K562 (cell line): ENCODE data around the gene CSK. TPM values are rescaled to one million over a fixed set of nuclear protein-coding genes. Genes with fewer than 3 reads are reported as not detected.
A peak's percentile ranks its signal among the peaks of the same experiment; 100 is the strongest.

Experiments used
- ATAC-seq: fragments of 200-7000 bp; cut with Tn5 transposase; 3 replicates; pipeline ENCODE4 v1.9.1; 2020; ENCODE audit warnings: moderate library complexity
- Bru-seq: library from RNA; stranded (reverse); fragments of 400-500 nt; gene quantifications from one replicate; lab custom pipeline; 2021; lab: Mats Ljungman, UMichigan
- BruChase-seq, 2 experiments: library from RNA; stranded (reverse); fragments of 400-500 nt; gene quantifications; one replicate each; lab custom pipeline; 2021; lab: Mats Ljungman, UMichigan
- BruUV-seq: library from RNA; stranded (reverse); fragments of 400-500 nt; replicated peaks from 2 replicates; lab custom pipeline; 2021; lab: Mats Ljungman, UMichigan
- CTCF ChIA-PET: fragments of 300-600 bp; formaldehyde crosslinking; extraction: SDS; loops from one replicate; lab custom pipeline; 2021; ENCODE audit warnings: low intra/inter-chr PET ratio; lab: Yijun Ruan, JAX
- POLR2A ChIA-PET: fragments of 300-600, 350-650 bp; sonication (Branson Sonifier 250); formaldehyde crosslinking; extraction: SDS; loops from one replicate; lab custom pipeline; 2021; ENCODE audit warnings: antibody characterized with exemption, inconsistent platforms; lab: Yijun Ruan, JAX
- DNase-seq, 4 experiments: peaks; one replicate each; pipeline versions ENCODE4 v3.0.0 to v3.0.0-alpha.2; 2011 to 2018; ENCODE audit warnings: low spot score in 3 of 4, mixed read lengths in 3 of 4; ENCODE audit errors: extremely low read depth in 1 of 4
- FAIRE-seq: peaks from 2 replicates; lab custom pipeline; 2011; peaks lifted over from hg19 to GRCh38; lab: Jason Lieb, UNC
- H2AFZ ChIP-seq: 2 replicates; pipeline ENCODE4 v1.6.0; 2011; ENCODE audit warnings: low read depth, low read length, control low read depth, inconsistent platforms
- H3K27ac ChIP-seq: fragments of 200-600 bp; 3 replicates; pipeline ENCODE4 v1.8.0; 2011; ENCODE audit warnings: low read depth, mild to moderate bottlenecking, control low read depth, inconsistent platforms, low read length, moderate library complexity, mixed read lengths; ENCODE audit errors: extremely low read depth
- H3K27me3 ChIP-seq, 2 experiments: fragments of 300-600 bp in 1 of 2; 2 replicates in 1 of 2; 3 replicates in 1 of 2; pipeline versions ENCODE4 v1.6.0 to v1.8.0; 2011; ENCODE audit warnings: inconsistent platforms in 2 of 2, low read length in 2 of 2, mild to moderate bottlenecking in 1 of 2, mixed read lengths in 1 of 2, moderate library complexity in 1 of 2; ENCODE audit not compliant: control insufficient read depth in 2 of 2, insufficient read depth in 2 of 2
- H3K36me3 ChIP-seq: fragments of 300-600 bp; 3 replicates; pipeline ENCODE4 v1.8.0; 2011; ENCODE audit warnings: mild to moderate bottlenecking, low read length, inconsistent platforms; ENCODE audit not compliant: control insufficient read depth, insufficient read depth
- H3K4me1 ChIP-seq, 2 experiments: fragments of 200-600 bp in 1 of 2; replicated peaks in 1 of 2; 2 replicates in 1 of 2; 3 replicates in 1 of 2; pipeline versions ENCODE4 v1.5.1 to v1.8.0; 2011; ENCODE audit warnings: inconsistent platforms in 2 of 2, low read length in 2 of 2, mild to moderate bottlenecking in 1 of 2, mixed read lengths in 1 of 2, moderate library complexity in 1 of 2; ENCODE audit not compliant: control insufficient read depth in 2 of 2, insufficient read depth in 2 of 2
- H3K4me2 ChIP-seq: 2 replicates; pipeline ENCODE4 v1.6.1; 2011; ENCODE audit warnings: low read length, control low read depth, inconsistent platforms, mixed read lengths; ENCODE audit not compliant: insufficient read depth
- H3K4me3 ChIP-seq: fragments of 200-600 bp; sonication (generic), shearing (Covaris generic); 2 replicates; pipeline ENCODE4 v1.5.1; 2016; ENCODE audit warnings: control low read depth, inconsistent platforms
- H3K79me2 ChIP-seq: fragments of 200-600 bp; 3 replicates; pipeline ENCODE4 v1.8.0; 2011; ENCODE audit warnings: low read length, inconsistent platforms; ENCODE audit not compliant: control insufficient read depth, insufficient read depth
- H3K9ac ChIP-seq, 2 experiments: 2 replicates each; pipeline versions ENCODE4 v1.6.0 to v1.6.1; 2011; ENCODE audit warnings: low read depth in 2 of 2, low read length in 2 of 2, control low read depth in 1 of 2, inconsistent platforms in 1 of 2, mild to moderate bottlenecking in 1 of 2, mixed read lengths in 1 of 2; ENCODE audit not compliant: insufficient read depth in 1 of 2
- H3K9me1 ChIP-seq: one replicate; pipeline ENCODE4 v1.6.0; 2011; ENCODE audit warnings: inconsistent platforms, mild to moderate bottlenecking, low read length, moderate library complexity; ENCODE audit not compliant: control insufficient read depth, insufficient read depth
- H3K9me3 ChIP-seq: replicated peaks from 2 replicates; pipeline ENCODE4 v1.5.1; 2011; ENCODE audit warnings: low read depth, low read length, inconsistent platforms; ENCODE audit not compliant: control insufficient read depth, insufficient read depth
- H4K20me1 ChIP-seq: replicated peaks from 2 replicates; pipeline ENCODE4 v1.6.1; 2011; ENCODE audit warnings: low read length, inconsistent platforms, mixed read lengths; ENCODE audit not compliant: control insufficient read depth, insufficient read depth
- BCOR ChIP-seq: fragments of 450-650 bp; IDR thresholded peaks from 2 replicates; pipeline ENCODE4 v1.6.1; 2016
- BRD4 ChIP-seq: fragments of 200-600 bp; sonication (generic); IDR thresholded peaks from 2 replicates; pipeline ENCODE4 v1.6.1; 2017; ENCODE audit warnings: inconsistent platforms
- FOXJ3 ChIP-seq: sonication (generic); formaldehyde crosslinking; IDR thresholded peaks from 2 replicates; pipeline ENCODE4 v1.4.0; 2020; ENCODE audit warnings: mild to moderate bottlenecking, missing genetic modification reagents
- GABPA ChIP-seq: fragments of 200-800 bp; sonication (Bioruptor generic); conservative IDR thresholded peaks from 2 replicates; pipeline ENCODE4 v1.6.1; 2016; ENCODE audit warnings: low read depth, missing genetic modification characterization, missing compliant biosample characterization
- KDM1A ChIP-seq, 2 experiments: fragments of 450-650 bp; IDR thresholded peaks; 2 replicates each; pipeline ENCODE4 v1.6.1; 2016; ENCODE audit warnings: mild to moderate bottlenecking in 2 of 2
- RFX1 ChIP-seq: fragments of 450-650 bp; IDR thresholded peaks from 2 replicates; pipeline ENCODE4 v1.6.1; 2016; ENCODE audit warnings: mild to moderate bottlenecking, moderate library complexity
- SIN3A ChIP-seq, 2 experiments: fragments of 150-350 bp in 1 of 2; IDR thresholded peaks; 2 replicates each; pipeline ENCODE4 v1.6.1; 2011 to 2016; ENCODE audit warnings: borderline replicate concordance in 2 of 2, low read depth in 2 of 2, low read length in 2 of 2, mild to moderate bottlenecking in 2 of 2, moderate library complexity in 2 of 2; ENCODE audit not compliant: control insufficient read depth in 1 of 2
- ZBTB5 ChIP-seq: fragments of 450-650 bp; IDR thresholded peaks from 2 replicates; pipeline ENCODE4 v1.6.1; 2017; ENCODE audit warnings: antibody characterized with exemption
- ZNF445 ChIP-seq: fragments of 250-450 bp; sonication (Bioruptor Pico); IDR thresholded peaks from 2 replicates; pipeline ENCODE4 v1.4.0; 2020; ENCODE audit warnings: low read depth, mild to moderate bottlenecking, moderate library complexity
- ZNF639 ChIP-seq, 2 experiments: fragments of 200-800 bp in 1 of 2; sonication (Bioruptor generic) in 1 of 2; sonication (generic) in 1 of 2; formaldehyde crosslinking in 1 of 2; IDR thresholded peaks in 1 of 2; conservative IDR thresholded peaks in 1 of 2; 2 replicates each; pipeline versions ENCODE4 v1.5.0 to v1.6.1; 2016 to 2020; ENCODE audit warnings: missing compliant biosample characterization in 1 of 2, missing genetic modification characterization in 1 of 2, missing genetic modification reagents in 1 of 2
- WGBS: fragments of 100-300 bp; shearing (Covaris generic); methylation state at CpG from one replicate; pipeline ENCODE4 v1.1.6; 2016; ENCODE audit warnings: low coverage, mixed read lengths; ENCODE audit not compliant: insufficient coverage; ENCODE audit errors: missing lambda C conversion rate; 5-methylcytosine and 5-hydroxymethylcytosine counted together
- in situ Hi-C: fragments of 300-500 bp; cut with MboI; formaldehyde crosslinking; loops from 4 replicates; pipeline ENCODE4 v1.15.0; 2018; ENCODE audit warnings: inconsistent platforms, mixed read lengths
- intact Hi-C: fragments of 100-400 bp; cut with micrococcal nuclease; formaldehyde crosslinking; loops from 2 replicates; pipeline ENCODE4 v1.14.2; 2022
- long read RNA-seq, 3 experiments: library from polyadenylated mRNA in 2 of 3; library from RNA in 1 of 3; unstranded in 2 of 3; stranded (forward) in 1 of 3; transcript quantifications; one replicate each; pipeline ENCODE4 v2.0.0, GENCODE V29; 2019 to 2022
- polyA minus RNA-seq, 3 experiments: library from RNA; depleted of rRNA, polyadenylated mRNA; stranded (reverse); fragments of >200 nt; gene quantifications; 2 replicates each; pipeline ENCODE4 v1.2.3, GENCODE V29; 2011
- polyA plus RNA-seq, 8 experiments: library from polyadenylated mRNA; depleted of rRNA in 4 of 8; stranded (reverse) in 5 of 8; unstranded in 3 of 8; fragments of >200 nt; fragmentation: Nextera tagmentation in 2 of 8; fragmentation: Illumina TruSeq in 1 of 8; extraction: Ambion mirVana in 2 of 8; extraction: Trizol in 1 of 8; gene quantifications; 2 replicates each; pipeline versions ENCODE4 v1.2.1 to v1.2.3, GENCODE V29; 2011 to 2014; ENCODE audit warnings: inconsistent platforms in 1 of 8, missing spikeins in 1 of 8
- total RNA-seq, 7 experiments: library from RNA; depleted of rRNA in 6 of 7; stranded (reverse); fragments of >200 nt in 6 of 7; fragmentation: Illumina TruSeq in 2 of 7; extraction: Trizol in 2 of 7; gene quantifications; 2 replicates each; pipeline versions ENCODE4 v1.2.1 to v1.2.3, GENCODE V29; 2011 to 2021; ENCODE audit warnings: low replicate concordance in 1 of 7

The CSK gene
- total RNA-seq (2011; cell fraction: chromatin; rRNA removed; ENCODE audit: low replicate concordance) = 52.2 and 176 TPM in 2 replicates
- 117 and 118 TPM in 2 replicates for total RNA-seq (2011; cell fraction: nucleolus; rRNA removed)
- total RNA-seq (2011; cell fraction: nucleoplasm; rRNA removed) = 62.6 and 63.9 TPM in 2 replicates
- total RNA-seq (2014; rRNA removed) (22.7 and 25.4 TPM in 2 replicates), total RNA-seq (2014; rRNA removed; fragmentation: Illumina TruSeq; extraction: Trizol) (9.2 and 13.8 TPM in 2 replicates), total RNA-seq (2015; rRNA removed; fragmentation: Illumina TruSeq; extraction: Trizol) (22.5 and 24.8 TPM in 2 replicates), total RNA-seq (2021) (108 and 112 TPM in 2 replicates), polyA plus RNA-seq (2011; rRNA removed) (17.2 and 21.5 TPM in 2 replicates), polyA plus RNA-seq (2014; fragmentation: Illumina TruSeq; extraction: Trizol) (63.0 and 74.3 TPM in 2 replicates), polyA plus RNA-seq (2014; fragmentation: Nextera tagmentation; extraction: Ambion mirVana) (1 to 10 TPM; 1.5 to 2.4 TPM), polyA plus RNA-seq (2014; rRNA removed) (32.6 and 41.5 TPM in 2 replicates), polyA minus RNA-seq (2011; rRNA and poly(A)+ RNA removed) (13.5 and 19.1 TPM in 2 replicates), Bru-seq, nascent RNA (percentile 76 among the genes with signal in this experiment), BruChase-seq, experiment 1, labeled RNA remaining after a 2-hour chase (percentile 77 among the genes with signal in this experiment), BruChase-seq, experiment 2, labeled RNA remaining after a 6-hour chase (percentile 74 among the genes with signal in this experiment)
- 16.6 and 23.4 TPM in 2 replicates for polyA plus RNA-seq (2011; cell fraction: cytosol; rRNA removed)
- 82.8 and 107 TPM in 2 replicates for polyA plus RNA-seq (2011; cell fraction: nucleus; rRNA removed)
- 62.3 and 74.3 TPM in 2 replicates for polyA plus RNA-seq (2012)
- 39.6 and 42.3 TPM in 2 replicates for polyA minus RNA-seq (2011; cell fraction: cytosol; rRNA and poly(A)+ RNA removed)
- polyA minus RNA-seq (2011; cell fraction: nucleus; rRNA and poly(A)+ RNA removed) = 24.8 and 30.3 TPM in 2 replicates
- long read RNA-seq, experiment 1, transcript CSK-202 (14 exons, 1,900 nt) = minor isoform, 9 of 370 reads
- long read RNA-seq, experiment 1, transcript CSK-201 (13 exons, 2,767 nt) = major isoform, 99 of 370 reads
- long read RNA-seq, experiment 1, partial matches to known transcripts = 250 of 370 reads
- long read RNA-seq, experiment 1, other reads (novel, unspliced or antisense) = 11 of 370 reads
- long read RNA-seq, experiment 2, transcript CSK-201 (13 exons, 2,767 nt) = major isoform, 66 of 116 reads
- long read RNA-seq, experiment 2, partial matches to known transcripts = 35 of 116 reads
- long read RNA-seq, experiment 2, other reads (novel, unspliced or antisense) = 13 of 116 reads
- long read RNA-seq, experiment 3, partial matches to known transcripts = 6 of 14 reads
- long read RNA-seq, experiment 3, other reads (novel, unspliced or antisense) = 2 of 14 reads

GRCh38 chr15:74781431-74782258 is at the start of gene CSK:
Gene CSK (plus strand): TSS chr15:74782080. CDS start chr15:74798298, 16,218 bp downstream.
- peak; percentile 63 for ATAC-seq
- H3K4me3 ChIP-seq = peak within 1 kb of the TSS; percentile 78
- 4% methylated on average over 24 of the region's 74 CpGs for WGBS
- POLR2A ChIA-PET = interaction anchor here (0.6 kb wide), 1 partner anchor 901 kb away, joined by 3 read pairs; no protein-coding TSS in a partner anchor
- H3K9ac ChIP-seq = peak within 1 kb of the TSS; percentile 73 to 93
- peak within 1 kb of the TSS; percentile 94 for H2AFZ ChIP-seq
- no TSS peak for BruUV-seq
- H3K9me3 ChIP-seq = no peaks in the 10 kb centered on the region
- H3K79me2 ChIP-seq = peaks cover 45% of the 10 kb centered on the region
- H3K36me3 ChIP-seq = peaks cover 20% of the 10 kb centered on the region; the same call in 2 of the 3 replicates
- in situ Hi-C loops (no loop called here), intact Hi-C loops (no loop called here)
- peaks cover 3% of the 10 kb centered on the region; the same call in 1 of the 2 replicates for H4K20me1 ChIP-seq
- peak within 1 kb of the TSS; percentile 92 for H3K4me2 ChIP-seq
- no peaks in the 10 kb centered on the region for H3K27me3 ChIP-seq
- peaks cover 4% of the 10 kb centered on the region for H3K9me1 ChIP-seq
- CTCF ChIA-PET = no interaction called here
- peak within 1 kb of the TSS; percentile 69 for H3K27ac ChIP-seq
- peaks cover 52 to 76% of the 10 kb centered on the region in 2 experiments for H3K4me1 ChIP-seq
- DNase-seq = peak; percentile 84 to 96 (median 94)
- FAIRE-seq = no peak
- no peak for TF ChIP-seq RFX1
- peak; percentile 29 to 70; a peak in 2 of 4 replicates for TF ChIP-seq SIN3A (IDR thresholded peaks at IDR 0.05; ENCODE audit: borderline replicate concordance in 2 of 2, control insufficient read depth in 1 of 2, low read depth in 2 of 2, low read length in 2 of 2)
- TF ChIP-seq BCOR = 0 out of 2 replicates have a peak, but pooled peaks have one; percentile 1
- TF ChIP-seq ZNF445 (CRISPR knock-in tag) = no peak
- TF ChIP-seq BRD4 = no peak
- peak in 1 of 2 experiments; percentile 52; a peak in 1 of 4 replicates for TF ChIP-seq ZNF639 (CRISPR knock-in tag; conservative IDR thresholded peaks at IDR 0.05 in 1 of 2, IDR thresholded peaks at IDR 0.05 in 1 of 2)
- TF ChIP-seq KDM1A (IDR thresholded peaks at IDR 0.05) = peak in 1 of 2 experiments; percentile 3; a peak in 1 of 4 replicates
- no peak for TF ChIP-seq FOXJ3 (CRISPR knock-in tag)
- no peak for TF ChIP-seq ZBTB5
- TF ChIP-seq GABPA (tag) = peak; percentile 67; the same call in 1 of the 2 replicates
